Activated T-helper 1 cell treated with anti-CD3 and anti-CD28 coated beads, Interleukin-2, amount 50 U/mL, for 16 hours (primary cell): ENCODE results near the gene DELE1.
"Not testable (repeated sequence)": the region's sequence is repeated elsewhere in the genome, so short reads cannot be mapped to it uniquely, and the experiment has no call there.

Experiments used
- DNase-seq, 2 donors: peaks; one replicate each; pipeline ENCODE4 v3.0.0-alpha.2; 2020; ENCODE audit warnings: low read depth in 1 of 2, low spot score in 1 of 2

The DELE1 gene

DNA sequence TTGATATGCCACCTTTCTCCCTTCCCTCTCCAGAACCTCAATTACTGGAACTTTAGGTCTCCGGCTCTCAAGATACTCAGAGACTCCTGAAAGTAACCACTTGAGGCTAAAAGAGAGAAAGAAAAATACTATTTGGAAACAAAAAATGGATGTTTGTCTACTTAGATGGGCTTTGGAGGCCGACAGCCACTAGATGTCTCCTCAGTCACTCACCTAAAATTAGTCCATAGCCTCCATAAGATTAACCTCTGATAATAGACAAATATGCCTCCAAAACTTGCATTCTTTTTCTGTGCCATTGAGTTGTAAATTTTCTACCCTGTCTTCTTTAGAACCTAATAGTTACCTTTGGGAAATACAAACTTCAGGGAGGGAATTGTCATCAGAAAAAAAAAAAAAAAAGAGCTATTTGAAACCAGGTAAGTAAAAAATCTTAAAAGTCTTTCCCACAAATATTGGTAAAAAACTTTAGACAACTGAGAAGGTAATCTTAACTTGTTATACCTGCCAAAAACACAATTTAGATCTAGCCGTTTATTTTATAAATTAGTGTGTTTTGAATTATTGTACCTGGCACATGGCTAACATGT, 34.3 kb upstream of the DELE1 start:
- no peak for DNase-seq

DNA sequence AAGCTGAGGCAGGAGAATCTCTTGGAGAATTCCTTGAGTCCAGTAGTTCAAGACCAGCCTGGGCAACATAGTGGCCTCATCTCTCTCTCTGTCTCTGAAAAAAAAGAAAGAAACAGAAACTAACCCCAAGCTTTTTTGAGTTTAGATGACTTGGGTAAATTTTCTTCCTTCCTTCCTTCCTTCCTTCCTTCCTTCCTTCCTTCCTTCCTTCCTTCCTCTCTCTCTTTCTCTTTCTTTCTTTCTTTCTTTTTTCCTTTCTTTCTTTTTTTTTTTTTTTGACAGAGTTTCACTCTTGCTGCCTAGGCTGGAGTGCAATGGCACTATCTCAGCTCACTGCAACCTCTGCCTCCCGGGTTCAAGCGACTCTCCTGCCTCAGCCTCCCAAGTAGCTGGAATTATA, 33.2 kb upstream of the DELE1 start:
- DNase-seq, result not testable (repeated sequence)

DNA sequence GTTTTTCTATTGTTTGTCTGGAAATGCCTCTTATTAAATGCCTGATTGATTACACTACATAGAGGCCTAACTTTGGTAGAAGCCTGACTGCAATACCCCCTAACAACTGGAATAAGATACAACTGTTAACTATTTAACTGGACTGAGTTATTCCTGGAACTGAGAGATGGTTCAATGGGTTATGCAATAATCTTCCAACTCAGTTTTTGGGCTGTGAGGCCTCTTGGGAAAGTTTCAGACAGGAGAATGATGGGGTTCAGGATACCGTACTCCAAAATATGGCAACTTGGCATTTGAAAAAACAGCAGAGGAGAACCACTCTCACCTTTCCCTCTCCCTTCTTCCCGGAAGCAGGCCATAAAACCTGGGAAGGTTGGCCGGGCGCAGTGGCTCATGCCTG, 26.2 kb upstream of the DELE1 start:
- DNase-seq, result no peak

DNA sequence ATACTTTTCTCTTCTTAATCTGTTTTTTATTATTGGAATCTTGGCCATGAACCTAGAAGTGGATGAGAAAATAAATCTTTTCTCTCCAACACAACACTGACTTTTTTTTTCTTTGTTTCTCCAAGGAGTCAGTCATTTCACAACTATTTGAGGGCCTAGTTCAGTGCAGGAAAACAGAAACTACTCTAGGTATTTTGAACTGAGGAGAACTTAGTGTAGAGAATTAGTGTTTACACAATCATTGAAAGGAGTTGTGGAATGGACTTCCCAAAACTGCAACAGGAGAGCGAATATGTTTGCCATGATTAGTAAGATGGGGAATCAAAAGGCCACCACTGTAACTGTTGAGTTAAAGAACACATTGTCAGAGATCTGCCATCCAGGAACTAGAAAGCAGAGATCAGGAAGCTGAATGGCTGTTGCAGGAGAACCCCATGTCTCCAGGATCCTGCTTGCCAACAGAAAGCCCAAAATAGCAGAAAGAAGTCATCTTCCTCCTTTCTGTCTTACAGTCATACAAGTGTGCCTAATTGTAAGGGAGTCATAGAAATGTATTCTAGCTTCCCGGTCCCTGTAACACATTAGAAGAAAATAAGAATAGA, 25.1 kb upstream of the DELE1 start:
- DNase-seq, result no peak

DNA sequence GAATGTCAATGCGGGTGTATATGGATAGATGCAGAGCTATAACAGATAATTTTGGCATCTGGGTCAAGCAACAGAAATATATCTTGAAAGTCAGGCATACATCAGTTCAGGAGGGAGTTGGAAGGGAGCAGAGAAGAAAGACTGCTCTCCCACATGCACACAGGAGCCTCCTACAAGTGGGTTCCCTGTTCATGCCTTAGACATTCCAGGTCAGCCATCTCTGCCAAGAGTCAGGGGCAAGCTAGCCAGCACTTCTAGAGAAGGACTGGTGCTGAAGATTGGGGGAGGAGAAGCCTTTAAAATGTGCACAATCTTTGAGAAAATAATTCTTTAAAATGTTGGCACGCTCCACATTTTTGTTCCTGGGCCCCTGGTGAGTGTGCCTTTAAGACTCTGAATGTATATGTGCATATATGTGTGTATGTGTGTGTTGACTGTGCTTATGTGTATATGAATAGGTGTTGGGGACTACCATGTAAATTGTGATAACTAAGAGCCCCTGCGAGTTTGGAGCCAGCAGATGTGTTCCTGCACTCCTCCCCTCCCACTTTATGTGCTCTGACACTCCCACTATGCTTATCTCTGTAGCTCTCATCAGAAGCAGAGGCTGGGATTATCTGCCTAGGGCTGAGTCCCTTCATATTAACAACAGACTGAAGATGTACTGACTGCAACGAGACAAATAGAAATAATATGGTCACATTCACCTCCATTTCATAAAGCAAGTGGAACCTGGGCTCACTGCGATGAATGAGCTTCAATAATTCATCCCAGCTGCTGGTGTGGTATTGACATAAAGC, 21.5 kb upstream of the DELE1 start:
- DNase-seq, result no peak

DNA sequence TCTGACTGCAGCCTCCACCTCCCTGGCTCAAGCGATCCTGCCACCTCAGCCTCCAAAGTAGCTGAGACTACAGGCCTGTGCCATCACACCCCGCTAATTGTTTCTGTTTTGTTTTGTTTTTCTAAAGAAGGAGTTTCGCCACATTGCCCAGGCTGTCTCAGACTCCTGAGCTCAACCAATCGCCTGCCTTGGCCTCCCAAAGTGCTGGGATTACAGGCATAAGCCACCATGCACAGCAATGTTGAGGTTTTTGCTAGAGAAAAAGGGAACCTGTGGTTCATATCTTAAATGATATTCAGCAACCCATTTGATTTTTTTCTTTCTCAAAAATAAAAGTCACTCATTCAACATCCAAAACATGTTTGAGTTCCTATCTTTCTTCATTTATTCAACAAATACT, 20.4 kb upstream of the DELE1 start:
- no peak for DNase-seq

DNA sequence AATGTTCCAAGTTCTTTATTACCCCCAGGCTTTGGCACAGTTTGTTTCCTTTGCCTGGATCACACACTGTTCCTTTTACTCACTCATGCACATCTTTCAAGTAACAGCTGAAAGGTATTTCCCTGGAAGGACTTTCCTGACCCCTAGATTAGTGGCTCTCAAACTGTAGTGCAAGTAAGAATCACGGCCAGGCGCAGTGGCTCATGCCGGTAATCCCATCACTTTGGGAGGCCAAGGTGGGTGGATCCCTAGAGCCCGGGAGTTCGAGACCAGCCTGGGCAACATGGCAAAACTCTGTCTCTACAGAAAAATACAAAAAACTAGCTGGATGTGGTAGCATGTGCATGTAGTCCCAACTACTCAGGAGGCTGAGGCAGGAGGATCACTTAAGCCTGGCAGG, 19.1 kb upstream of the DELE1 start:
- DNase-seq, result no peak

DNA sequence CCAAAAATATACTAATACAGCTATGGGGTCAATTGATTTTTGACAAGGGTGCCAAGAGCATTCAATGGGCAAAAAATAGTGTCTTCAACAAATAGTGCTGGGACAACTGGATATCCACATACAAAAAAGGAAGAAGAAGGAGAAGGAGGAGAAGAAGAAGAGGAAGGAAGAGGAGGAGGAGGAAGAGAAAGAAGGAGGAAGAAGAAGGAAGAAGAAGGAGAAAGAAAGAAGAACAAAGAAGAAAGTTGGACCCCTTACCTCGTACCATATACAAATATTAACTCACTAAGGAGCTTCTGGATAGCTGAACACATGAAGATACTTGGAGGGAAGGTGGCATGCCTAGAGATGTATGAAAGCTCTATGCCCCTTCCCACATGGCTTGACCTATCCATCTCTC, 17.2 kb upstream of the DELE1 start:
- no peak for DNase-seq

DNA sequence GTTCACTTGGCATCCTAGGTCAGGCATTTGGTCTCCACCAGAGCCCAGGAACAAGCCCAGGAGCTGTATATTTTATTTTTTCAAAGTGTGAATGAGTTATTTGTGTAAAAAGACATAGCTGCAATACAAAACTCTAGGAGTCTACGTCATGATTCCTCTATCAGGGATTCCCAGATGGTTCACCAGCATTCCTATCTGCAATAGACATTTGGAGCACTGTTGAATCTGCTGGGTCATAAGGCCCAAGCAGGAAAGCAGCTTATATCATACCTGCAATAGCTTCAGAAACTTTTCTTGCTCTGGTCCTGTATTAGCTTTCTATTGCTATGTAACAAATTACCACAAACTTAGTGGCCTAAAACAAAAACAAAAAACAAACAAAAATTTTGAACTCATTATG, 16.7 kb upstream of the DELE1 start:
- DNase-seq, result no peak

DNA sequence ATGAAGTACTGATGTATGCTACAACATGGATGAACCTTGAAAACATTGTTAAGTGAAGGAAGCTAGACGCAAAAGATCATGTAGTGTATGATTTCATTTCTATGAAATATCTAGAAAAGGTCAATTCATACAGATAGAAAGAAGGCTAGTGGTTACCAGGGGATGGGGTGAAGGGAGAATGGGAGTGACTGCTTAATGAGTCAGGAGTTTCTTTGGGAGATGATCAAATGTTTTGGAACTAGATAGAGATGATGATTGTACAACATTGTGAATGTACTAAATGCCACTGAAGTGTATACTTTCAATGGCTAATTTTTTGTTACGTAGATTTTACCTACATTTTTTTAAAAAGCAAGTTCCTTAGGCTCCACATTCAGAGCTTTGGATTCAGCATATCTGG, 14.9 kb upstream of the DELE1 start:
- DNase-seq, result no peak

DNA sequence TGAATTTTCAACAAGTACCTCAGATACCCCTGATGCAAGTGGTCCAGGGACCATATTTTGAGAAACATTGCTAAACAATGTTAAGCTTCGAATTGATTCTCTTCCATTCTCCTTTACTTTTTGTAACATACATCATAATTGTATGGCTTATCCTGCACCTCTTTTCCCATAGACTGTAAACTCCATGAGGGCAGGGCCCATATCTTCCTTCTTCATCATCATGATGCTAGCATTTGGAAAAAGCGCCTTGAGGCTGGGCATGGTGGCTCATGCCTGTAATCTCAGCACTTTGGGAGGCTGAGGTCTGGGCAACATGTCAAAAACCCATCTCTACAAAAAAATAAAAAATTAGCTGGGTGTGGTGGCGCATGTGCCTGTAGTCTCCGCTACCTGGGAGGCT, 14.5 kb upstream of the DELE1 start:
- DNase-seq, result no peak

DNA sequence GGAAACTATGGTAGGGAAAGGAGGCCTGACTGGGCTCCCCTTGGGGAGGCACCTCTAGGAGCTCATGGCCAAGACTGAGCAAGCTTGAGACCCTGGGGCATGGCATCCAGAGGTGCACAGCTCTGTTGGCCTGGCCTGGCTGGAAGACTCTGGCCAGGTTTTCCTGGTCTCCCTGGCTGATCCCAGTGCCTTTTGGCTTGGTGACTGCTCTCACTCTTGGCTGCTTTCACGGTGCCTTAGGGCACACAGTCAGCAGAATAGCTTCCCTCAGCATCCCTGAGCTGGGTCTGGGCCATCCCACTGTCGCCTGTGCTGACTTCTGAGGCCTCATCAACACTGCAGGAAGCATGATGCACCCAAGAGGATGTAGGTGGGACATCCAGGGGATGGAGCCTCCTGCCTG, 13.4 kb upstream of the DELE1 start:
- DNase-seq, result no peak

DNA sequence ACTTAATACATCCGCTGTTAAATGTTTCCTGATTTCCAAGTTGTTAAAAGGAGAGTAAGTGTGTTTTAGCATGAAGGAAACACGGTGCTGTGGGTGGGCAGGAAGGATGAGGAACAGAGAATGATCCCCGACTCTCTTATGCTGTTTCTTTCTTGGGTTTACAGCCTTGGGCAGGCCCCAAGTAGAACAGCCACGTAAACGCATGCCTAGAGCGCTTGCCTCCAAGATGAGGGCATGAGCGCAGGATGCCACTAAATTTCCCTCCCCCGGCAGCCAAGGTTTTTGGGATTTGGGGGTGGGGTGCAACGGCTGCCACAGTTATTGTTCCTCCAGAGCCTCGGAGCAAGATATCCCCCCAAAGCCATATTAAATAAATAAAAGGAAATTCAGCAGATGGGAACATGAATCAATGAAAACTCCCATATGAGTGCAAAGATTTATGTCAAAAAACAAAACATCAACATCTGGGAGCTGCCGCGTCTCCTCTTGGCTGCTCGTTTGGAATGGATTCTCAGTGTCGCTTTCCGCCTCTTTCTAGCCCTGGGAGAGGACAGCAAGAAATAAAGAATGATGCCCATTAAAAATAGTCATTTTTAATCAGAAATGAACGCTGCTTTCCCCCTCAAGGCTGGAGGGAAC, 10.0 kb upstream of the DELE1 start:
- DNase-seq, result no peak

DNA sequence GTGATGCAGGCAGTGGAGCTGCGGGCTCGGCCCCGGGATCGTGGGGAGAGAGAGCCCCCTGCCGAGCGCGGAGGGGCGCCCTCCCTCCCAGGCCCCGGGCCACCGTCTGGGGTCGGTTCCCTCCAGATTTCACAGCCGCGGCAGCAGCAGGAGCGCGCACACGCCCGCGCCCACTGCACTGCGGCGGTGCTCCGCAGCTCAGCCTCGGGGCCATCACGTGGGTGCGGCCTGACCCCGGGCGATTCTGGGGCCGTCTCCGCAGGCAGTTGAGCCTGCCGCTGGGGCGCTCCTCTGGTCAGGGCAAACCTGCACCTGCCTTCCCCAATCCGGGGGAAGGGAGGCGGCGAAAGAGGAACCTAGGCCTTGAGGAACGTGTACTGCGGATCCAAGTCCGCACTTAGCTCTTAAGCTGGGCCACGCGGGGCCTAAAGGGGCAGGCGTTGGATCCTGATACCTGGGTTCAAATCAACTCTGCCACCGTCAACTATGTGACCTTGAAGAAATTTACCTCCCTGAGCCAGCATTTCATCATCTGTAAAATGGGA, 9.4 kb upstream of the DELE1 start:
- no peak for DNase-seq

DNA sequence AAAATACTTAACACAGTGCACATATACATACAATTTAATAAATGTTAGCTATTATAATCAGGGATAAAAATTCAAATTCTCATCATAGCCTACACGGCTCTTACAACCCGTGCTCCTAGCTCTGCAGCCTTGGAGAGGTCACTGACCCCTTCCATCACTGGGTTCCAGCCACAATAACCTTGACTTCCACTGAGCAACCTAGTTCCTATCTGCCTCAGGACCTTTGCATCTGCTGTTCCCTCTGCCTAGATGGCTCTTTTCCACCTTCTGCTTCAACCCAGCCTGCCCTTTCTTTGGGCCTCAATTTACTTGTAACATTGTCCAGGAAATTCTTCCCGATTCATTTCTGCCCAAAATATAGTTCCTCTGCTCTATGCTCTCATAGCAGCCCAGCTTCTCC, 8.9 kb upstream of the DELE1 start:
- no peak for DNase-seq

DNA sequence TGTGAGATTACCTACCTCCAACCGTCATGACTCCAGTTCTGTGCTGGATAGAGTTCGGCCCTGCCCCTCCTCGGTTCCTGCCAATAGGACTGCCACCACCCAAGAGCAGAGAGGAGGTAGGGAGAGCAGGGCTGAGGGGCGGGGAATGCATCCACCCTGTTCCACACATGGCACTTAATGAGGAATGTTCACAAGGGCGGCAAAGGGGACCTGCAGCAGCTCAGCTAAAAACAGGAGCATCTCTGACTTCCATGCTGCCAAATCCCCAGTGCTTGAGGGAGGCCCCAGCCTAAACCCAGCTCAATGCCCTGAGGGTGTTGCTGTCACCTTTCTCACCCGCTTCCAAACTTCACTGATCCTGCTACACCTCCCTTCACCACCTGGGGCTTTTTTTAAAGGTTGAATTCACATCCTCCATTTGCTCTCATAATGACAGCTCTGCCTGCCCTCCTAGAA, 7.8 kb upstream of the DELE1 start:
- no peak for DNase-seq

DNA sequence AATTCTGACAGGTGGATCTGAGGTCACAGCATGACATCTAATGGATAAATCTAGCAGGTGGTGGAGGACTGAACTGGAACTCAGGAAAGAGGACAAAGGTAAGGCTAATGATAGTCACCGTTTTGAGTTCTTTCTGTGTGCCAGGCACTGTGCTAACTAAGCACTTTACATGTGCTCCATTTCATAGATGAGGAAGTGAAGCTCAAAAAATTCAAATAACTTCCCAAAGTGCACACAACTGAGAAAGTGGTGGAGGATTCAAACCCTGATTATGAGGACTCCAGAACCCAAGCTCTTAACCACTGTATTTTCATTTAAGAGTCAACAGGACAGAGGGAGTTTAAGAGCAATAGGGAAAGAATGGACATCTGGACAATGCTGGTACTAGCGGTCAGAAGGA, 7.1 kb upstream of the DELE1 start:
- no peak for DNase-seq

DNA sequence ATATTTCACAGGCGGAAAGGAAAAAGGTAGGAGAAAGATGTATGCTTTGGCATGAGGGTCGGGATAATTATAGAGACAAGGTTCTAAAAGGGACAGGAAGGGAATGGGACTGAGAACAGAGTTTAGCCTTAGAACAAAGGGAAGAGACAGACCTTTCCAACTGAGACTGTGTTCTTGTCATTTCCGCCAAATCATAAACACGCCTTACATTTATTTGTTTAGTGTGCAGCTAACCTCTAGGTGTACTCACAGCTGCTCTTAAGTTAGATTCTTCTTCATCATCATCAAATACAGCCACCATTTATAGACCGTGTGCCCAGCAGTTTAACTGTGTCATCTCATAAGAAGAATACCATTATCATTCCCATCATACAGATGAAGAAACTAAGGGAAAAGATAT, 5.9 kb upstream of the DELE1 start:
- no peak for DNase-seq

DNA sequence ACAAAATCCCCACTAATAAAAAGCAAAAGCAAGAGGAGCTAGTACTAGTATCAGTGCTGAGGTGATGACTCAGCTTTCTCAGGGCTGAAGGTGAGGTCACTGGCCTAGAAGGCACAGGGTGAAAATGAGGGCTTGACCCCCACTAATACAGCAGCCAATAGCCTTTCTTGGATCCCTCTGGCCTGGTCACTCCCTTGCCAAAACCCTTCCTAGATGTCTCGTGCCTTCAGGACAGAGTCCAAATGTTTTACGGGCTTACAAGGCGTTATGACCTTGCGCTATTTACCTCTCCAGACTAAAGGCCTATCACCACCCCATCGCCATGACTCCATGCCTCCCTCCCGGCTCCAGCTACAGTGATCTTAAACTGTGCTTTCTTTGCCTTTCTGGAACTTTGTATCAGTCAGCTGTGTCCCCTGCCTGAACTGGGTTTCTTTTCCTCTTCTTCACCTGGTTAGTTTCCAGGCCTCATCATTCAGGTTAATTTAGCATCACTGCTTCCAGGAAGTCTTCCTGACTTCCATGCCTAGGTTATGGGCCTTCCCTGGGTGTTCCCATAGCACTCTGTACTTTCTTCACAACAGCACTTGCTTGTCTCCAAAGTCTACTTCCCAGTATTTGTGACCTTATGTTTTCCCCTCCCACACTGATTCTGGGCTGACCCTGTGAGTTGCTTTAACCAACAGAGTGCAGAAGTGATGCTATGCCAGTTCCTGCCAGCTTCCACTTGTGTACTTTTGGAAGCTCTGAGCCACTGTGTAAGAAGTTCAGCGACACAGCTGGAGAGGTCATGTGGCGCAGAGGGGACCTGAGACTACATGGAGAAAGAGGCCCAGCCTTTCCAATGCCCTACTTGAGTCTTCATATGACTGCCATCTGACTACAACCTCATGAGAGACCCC, 4.2 kb upstream of the DELE1 start:
- DNase-seq, result no peak

DNA sequence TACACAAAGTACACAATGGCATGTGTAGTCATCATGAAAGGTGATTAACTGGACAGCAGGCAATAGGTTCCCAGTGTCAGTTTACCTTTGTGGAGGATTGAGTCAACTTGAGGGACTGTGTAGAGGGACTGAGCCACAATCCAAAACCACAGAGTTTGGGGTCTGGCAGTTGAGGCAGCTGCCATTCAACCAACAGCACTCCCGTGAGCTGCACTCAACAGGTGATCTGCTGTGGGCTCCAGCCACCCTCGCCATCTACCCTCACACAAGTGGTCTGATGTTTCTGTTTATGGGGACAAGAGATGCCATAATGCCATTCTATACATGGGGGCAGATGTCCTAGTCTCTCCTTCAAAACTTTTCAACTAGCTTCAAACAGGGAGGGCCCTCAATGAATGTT, 2.9 kb upstream of the DELE1 start:
- DNase-seq, result no peak
